Measurements from ENCODE around the gene CPD.
"Not testable (repeated sequence)": the region's sequence is repeated elsewhere in the genome, so short reads cannot be mapped to it uniquely, and the experiment has no call there.

CPD gene

GRCh38 chr17:30458371-30458770, 79.6 kb downstream of the CPD start:
- no peak for DNase-seq (ENCODE audit: low read depth, low spot score)
- Histone ChIP-seq H3K27ac (ENCODE audit: low read length) (no peak overlapping the region), H3K27me3 (ENCODE audit: control insufficient read depth, insufficient read depth, low read length) (no peaks in the 10 kb centered on the region), H3K36me3 (ENCODE audit: control insufficient read depth, insufficient read depth, low read length) (peaks cover 3% of the 10 kb centered on the region; the same call in 1 of the 2 replicates), H3K9me3 (ENCODE audit: control insufficient read depth, insufficient read depth, low read length) (no peaks in the 10 kb centered on the region), H3K4me1 (ENCODE audit: control insufficient read depth, insufficient read depth, low read length) (no peaks in the 10 kb centered on the region), H3K4me3 (ENCODE audit: low read length) (no peak overlapping the region)
- WGBS (ENCODE audit: insufficient coverage, insufficient read length), result no CpG with 5 or more reads among the region's 6 CpGs

DNA sequence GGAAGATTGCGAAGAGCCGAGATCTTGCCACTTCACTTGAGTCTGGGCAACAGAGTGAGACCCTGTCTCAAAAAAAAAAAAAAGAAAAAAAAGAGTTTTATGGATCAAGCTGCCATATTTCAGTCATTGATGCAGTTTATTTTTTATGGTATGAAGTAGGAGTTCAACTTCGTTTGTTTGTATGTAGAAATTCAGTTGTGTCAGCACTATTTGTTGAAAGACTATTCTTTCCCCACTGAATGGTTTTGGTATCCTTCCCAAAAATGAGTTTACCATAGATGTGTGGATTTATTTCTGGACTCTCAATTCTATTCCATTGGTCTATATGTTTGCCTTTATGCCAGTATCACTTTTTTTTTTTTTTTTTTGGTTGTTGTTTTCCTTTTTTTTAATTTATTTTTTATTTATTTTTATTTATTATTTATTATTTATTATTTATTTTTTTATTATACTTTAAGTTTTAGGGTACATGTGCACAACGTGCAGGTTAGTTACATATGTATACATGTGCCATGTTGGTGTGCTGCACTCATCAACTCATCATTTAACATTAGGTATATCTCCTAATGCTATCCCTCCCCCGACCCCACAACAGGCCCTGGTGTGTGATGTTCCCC, 80.2 kb downstream of the CPD start:
- no CpG with 5 or more reads among the region's 5 CpGs for WGBS (ENCODE audit: insufficient coverage, insufficient read length)
- H3K36me3 ChIP-seq (ENCODE audit: control insufficient read depth, insufficient read depth, low read length); H3K4me1 ChIP-seq (ENCODE audit: control insufficient read depth, insufficient read depth, low read length); H3K9me3 ChIP-seq (ENCODE audit: control insufficient read depth, insufficient read depth, low read length); H3K27ac ChIP-seq (ENCODE audit: low read length); H3K4me3 ChIP-seq (ENCODE audit: low read length); DNase-seq (ENCODE audit: low read depth, low spot score); H3K27me3 ChIP-seq (ENCODE audit: control insufficient read depth, insufficient read depth, low read length): not testable (repeated sequence)

DNA sequence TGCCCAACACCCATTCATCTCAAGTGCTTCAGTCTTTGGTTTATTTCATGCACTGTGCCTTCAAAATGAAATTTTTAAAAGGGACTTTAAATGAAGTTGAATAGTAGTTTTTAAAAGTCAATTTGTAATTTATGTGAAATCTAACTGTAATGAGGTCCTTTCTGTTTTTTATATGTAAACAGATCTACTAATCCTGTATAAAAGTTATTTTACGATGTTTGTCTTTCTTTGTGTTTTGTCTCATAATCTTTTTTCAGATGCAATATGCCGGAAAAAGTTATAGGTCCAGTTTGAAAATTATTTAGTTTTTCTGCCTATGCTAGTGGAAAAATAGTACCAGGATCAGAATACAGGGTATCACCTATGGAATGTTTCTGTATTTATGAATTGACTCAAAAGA, 89.7 kb downstream of the CPD start:
- Histone ChIP-seq H3K4me3 (ENCODE audit: low read length) (no peak overlapping the region), H3K4me1 (ENCODE audit: control insufficient read depth, insufficient read depth, low read length) (no peaks in the 10 kb centered on the region), H3K9me3 (ENCODE audit: control insufficient read depth, insufficient read depth, low read length) (no peaks in the 10 kb centered on the region), H3K36me3 (ENCODE audit: control insufficient read depth, insufficient read depth, low read length) (no peaks in the 10 kb centered on the region; the same call in 1 of the 2 replicates), H3K27ac (ENCODE audit: low read length) (no peak overlapping the region), H3K27me3 (ENCODE audit: control insufficient read depth, insufficient read depth, low read length) (no peaks in the 10 kb centered on the region)
- no CpG with 5 or more reads among the region's 2 CpGs for WGBS (ENCODE audit: insufficient coverage, insufficient read length)
- DNase-seq (ENCODE audit: low read depth, low spot score), result no peak

DNA sequence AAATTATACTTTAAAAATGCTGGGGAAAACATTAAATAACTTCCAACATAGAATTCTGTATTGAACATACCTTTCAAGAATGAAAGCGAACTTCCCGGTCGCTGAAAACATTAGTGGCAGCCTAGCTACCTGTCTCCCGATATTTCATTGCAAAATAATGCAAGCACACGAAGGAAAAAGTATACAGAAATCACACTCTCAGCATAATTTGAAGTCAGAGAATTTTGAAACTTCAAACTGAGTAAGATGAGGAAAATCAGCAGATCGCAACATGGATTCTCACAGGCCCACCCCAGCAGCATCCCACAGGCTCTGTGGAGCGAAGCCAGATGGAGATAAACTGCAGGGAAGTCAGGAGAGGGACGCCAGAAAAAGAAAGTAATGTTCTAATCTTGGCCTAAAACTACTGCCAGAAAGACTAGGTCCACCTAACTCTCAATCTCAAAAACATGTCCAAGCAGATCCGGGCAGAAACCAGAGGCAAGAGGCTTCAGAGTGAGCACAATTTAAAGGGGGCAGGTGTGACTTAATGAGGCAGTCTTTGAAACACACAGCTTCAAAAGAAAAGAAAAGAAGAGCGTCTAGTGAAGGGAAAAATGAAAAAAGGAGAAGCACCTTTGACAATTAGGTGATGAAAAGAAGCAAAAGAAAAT, 93.6 kb downstream of the CPD start:
- H3K4me1 ChIP-seq (ENCODE audit: control insufficient read depth, insufficient read depth, low read length), result no peaks in the 10 kb centered on the region
- no peak for DNase-seq (ENCODE audit: low read depth, low spot score)

DNA sequence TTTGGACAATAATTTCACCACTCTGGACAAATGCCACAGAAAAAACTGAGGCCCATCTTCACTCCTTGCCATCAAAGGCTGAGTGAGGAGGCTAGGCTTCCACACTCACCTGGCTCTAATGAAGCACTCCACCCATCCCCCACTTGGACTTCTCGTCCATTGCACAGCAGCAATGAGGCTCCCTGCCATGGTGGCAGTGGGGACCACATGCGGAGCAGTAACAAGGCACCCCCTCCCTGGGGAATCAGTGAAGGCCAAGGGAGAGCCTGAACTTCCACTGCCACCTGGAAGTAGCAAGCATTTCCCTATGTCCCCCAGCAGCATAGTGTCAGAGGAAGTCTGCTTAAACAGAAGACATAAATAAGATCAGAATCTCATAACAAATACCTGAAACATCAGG, 96.5 kb downstream of the CPD start:
- Histone ChIP-seq H3K27ac (ENCODE audit: low read length) (no peak overlapping the region), H3K27me3 (ENCODE audit: control insufficient read depth, insufficient read depth, low read length) (no peaks in the 10 kb centered on the region), H3K36me3 (ENCODE audit: control insufficient read depth, insufficient read depth, low read length) (no peaks in the 10 kb centered on the region), H3K4me3 (ENCODE audit: low read length) (no peak overlapping the region), H3K9me3 (ENCODE audit: control insufficient read depth, insufficient read depth, low read length) (no peaks in the 10 kb centered on the region), H3K4me1 (ENCODE audit: control insufficient read depth, insufficient read depth, low read length) (no peaks in the 10 kb centered on the region)
- no CpG with 5 or more reads among the region's 2 CpGs for WGBS (ENCODE audit: insufficient coverage, insufficient read length)
- DNase-seq (ENCODE audit: low read depth, low spot score), result no peak

More for the DNA sequence above, 93.6 kb downstream of the CPD start:
- no CpG with 5 or more reads among the region's 10 CpGs for WGBS (ENCODE audit: insufficient coverage, insufficient read length)
- no peaks in the 10 kb centered on the region for H3K36me3 ChIP-seq (ENCODE audit: control insufficient read depth, insufficient read depth, low read length)
- H3K27me3 ChIP-seq (ENCODE audit: control insufficient read depth, insufficient read depth, low read length), result no peaks in the 10 kb centered on the region
- H3K4me3 ChIP-seq (ENCODE audit: low read length), result no peak overlapping the region
- no peak overlapping the region for H3K27ac ChIP-seq (ENCODE audit: low read length)
- H3K9me3 ChIP-seq (ENCODE audit: control insufficient read depth, insufficient read depth, low read length), result no peaks in the 10 kb centered on the region

DNA sequence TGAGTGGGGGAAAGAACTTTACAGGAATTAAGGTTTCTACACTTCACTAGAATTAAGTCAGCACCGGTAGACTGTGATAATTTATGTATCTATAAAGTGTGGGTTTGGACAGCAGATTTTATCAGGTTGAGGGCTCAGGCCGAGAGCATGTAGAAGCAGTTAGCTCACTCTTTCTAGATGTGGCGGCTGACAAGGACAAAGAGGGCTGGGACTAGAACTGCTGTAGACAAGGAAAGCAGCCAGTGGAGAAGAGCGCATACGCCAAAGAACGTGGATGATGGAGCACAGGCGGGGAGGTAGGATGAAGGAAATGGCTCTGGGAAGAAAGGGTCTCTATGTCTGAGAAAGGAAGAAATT, 98.0 kb downstream of the CPD start:
- Histone ChIP-seq H3K9me3 (ENCODE audit: control insufficient read depth, insufficient read depth, low read length) (no peaks in the 10 kb centered on the region), H3K4me1 (ENCODE audit: control insufficient read depth, insufficient read depth, low read length) (no peaks in the 10 kb centered on the region), H3K4me3 (ENCODE audit: low read length) (peak overlapping the region; percentile 3; the same call in 1 of the 2 replicates), H3K27ac (ENCODE audit: low read length) (no peak overlapping the region), H3K36me3 (ENCODE audit: control insufficient read depth, insufficient read depth, low read length) (no peaks in the 10 kb centered on the region; the same call in 1 of the 2 replicates), H3K27me3 (ENCODE audit: control insufficient read depth, insufficient read depth, low read length) (no peaks in the 10 kb centered on the region)
- WGBS (ENCODE audit: insufficient coverage, insufficient read length), result no CpG with 5 or more reads among the region's 7 CpGs
- no peak for DNase-seq (ENCODE audit: low read depth, low spot score)

DNA sequence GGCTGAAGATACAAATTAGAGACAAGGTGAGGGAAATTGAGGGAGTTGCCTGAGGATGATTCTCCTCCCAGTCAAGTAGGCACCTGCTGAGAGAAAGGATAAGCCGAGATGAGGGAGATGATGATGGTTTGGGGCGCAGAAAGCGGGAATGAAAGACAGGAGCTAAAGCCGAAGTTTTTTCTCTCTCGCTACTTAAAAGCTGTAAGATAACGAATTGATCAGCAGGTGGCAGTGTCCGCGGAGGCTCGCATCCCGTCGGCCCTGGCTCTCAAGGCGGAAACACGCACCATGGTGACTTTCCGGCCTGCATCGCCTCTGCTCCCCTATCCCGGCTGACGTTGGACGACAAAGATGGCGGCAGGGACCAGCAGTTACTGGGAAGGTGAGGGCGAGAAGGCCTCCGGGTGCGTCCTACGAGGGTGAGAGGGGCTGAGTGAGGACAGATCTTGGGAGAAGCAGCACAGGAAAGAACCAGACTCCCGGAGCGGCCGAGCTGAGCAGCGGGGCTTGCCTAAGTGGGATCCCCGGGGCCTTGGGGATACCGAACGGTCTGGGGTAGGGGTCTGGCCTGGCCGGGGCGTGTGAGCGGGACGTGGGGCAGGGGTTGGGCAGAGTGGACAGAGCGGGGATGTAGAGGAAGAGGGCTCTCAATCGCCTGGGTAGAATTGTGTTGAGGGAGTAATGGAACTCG, 98.5 kb downstream of the CPD start, which contains the start of gene GOSR1:
Gene GOSR1 (plus strand): TSS at position 326 of the 691 bp plus-strand sequence. CDS start 26 bp downstream, at position 352.
- peak within 1 kb of the TSS; percentile 67 for H3K4me3 ChIP-seq (ENCODE audit: low read length)
- peak; percentile 94 for DNase-seq (ENCODE audit: low read depth, low spot score)
- no peaks in the 10 kb centered on the region for H3K27me3 ChIP-seq (ENCODE audit: control insufficient read depth, insufficient read depth, low read length)
- no peaks in the 10 kb centered on the region for H3K4me1 ChIP-seq (ENCODE audit: control insufficient read depth, insufficient read depth, low read length)
- WGBS (ENCODE audit: insufficient coverage, insufficient read length), result no CpG with 5 or more reads among the region's 37 CpGs
- H3K36me3 ChIP-seq (ENCODE audit: control insufficient read depth, insufficient read depth, low read length), result no peaks in the 10 kb centered on the region; the same call in 1 of the 2 replicates
- H3K27ac ChIP-seq (ENCODE audit: low read length), result no peak within 1 kb of the TSS
- H3K9me3 ChIP-seq (ENCODE audit: control insufficient read depth, insufficient read depth, low read length), result no peaks in the 10 kb centered on the region

- Histone ChIP-seq H3K27ac (ENCODE audit: low read length) (no peak overlapping the region), H3K27me3 (ENCODE audit: control insufficient read depth, insufficient read depth, low read length) (no peaks in the 10 kb centered on the region), H3K36me3 (ENCODE audit: control insufficient read depth, insufficient read depth, low read length) (no peaks in the 10 kb centered on the region; the same call in 1 of the 2 replicates), H3K4me1 (ENCODE audit: control insufficient read depth, insufficient read depth, low read length) (no peaks in the 10 kb centered on the region), H3K4me3 (ENCODE audit: low read length) (peak overlapping the region; percentile 67), H3K9me3 (ENCODE audit: control insufficient read depth, insufficient read depth, low read length) (no peaks in the 10 kb centered on the region)
- no CpG with 5 or more reads among the region's 9 CpGs for WGBS (ENCODE audit: insufficient coverage, insufficient read length)
- DNase-seq (ENCODE audit: low read depth, low spot score), result no peak
These were observed 99.0 kb downstream of the CPD start for GRCh38 chr17:30477774-30478115.

GRCh38 chr17:30482555-30482954, 103.8 kb downstream of the CPD start:
- no peaks in the 10 kb centered on the region for H3K4me1 ChIP-seq (ENCODE audit: control insufficient read depth, insufficient read depth, low read length)
- no peak overlapping the region for H3K27ac ChIP-seq (ENCODE audit: low read length)
- H3K9me3 ChIP-seq (ENCODE audit: control insufficient read depth, insufficient read depth, low read length), result no peaks in the 10 kb centered on the region
- no peak overlapping the region for H3K4me3 ChIP-seq (ENCODE audit: low read length)
- H3K27me3 ChIP-seq (ENCODE audit: control insufficient read depth, insufficient read depth, low read length), result no peaks in the 10 kb centered on the region
- DNase-seq (ENCODE audit: low read depth, low spot score), result no peak
- H3K36me3 ChIP-seq (ENCODE audit: control insufficient read depth, insufficient read depth, low read length), result peaks cover 3% of the 10 kb centered on the region; the same call in 1 of the 2 replicates

GRCh38 chr17:30483159-30483558, 104.4 kb downstream of the CPD start:
- Histone ChIP-seq H3K27ac (ENCODE audit: low read length) (no peak overlapping the region), H3K4me1 (ENCODE audit: control insufficient read depth, insufficient read depth, low read length) (no peaks in the 10 kb centered on the region), H3K27me3 (ENCODE audit: control insufficient read depth, insufficient read depth, low read length) (no peaks in the 10 kb centered on the region), H3K4me3 (ENCODE audit: low read length) (no peak overlapping the region), H3K36me3 (ENCODE audit: control insufficient read depth, insufficient read depth, low read length) (peaks cover 3% of the 10 kb centered on the region; the same call in 1 of the 2 replicates), H3K9me3 (ENCODE audit: control insufficient read depth, insufficient read depth, low read length) (no peaks in the 10 kb centered on the region)
- WGBS (ENCODE audit: insufficient coverage, insufficient read length), result no CpG with 5 or more reads among the region's 1 CpG
- DNase-seq (ENCODE audit: low read depth, low spot score), result no peak

Data from iPS DF 6.9 (cell line).